SK-N-SH (cell line): ENCODE results near the gene LMO4. TPM values are rescaled to one million over a fixed set of nuclear protein-coding genes. Genes with fewer than 3 reads are reported as not detected.

ENCODE experiments used
- CTCF ChIA-PET: fragments of 300-600, 350-600 bp; formaldehyde crosslinking; extraction: SDS; loops from one replicate; lab custom pipeline; 2021; lab: Yijun Ruan, JAX
- POLR2A ChIA-PET: fragments of 350-600 bp; sonication (Branson Sonifier 250); formaldehyde crosslinking; extraction: SDS; loops from one replicate; lab custom pipeline; 2020; ENCODE audit warnings: antibody characterized with exemption, inconsistent platforms; lab: Yijun Ruan, JAX
- DNase-seq: peaks from one replicate; pipeline ENCODE4 v3.0.0; 2012
- H2AFZ ChIP-seq: fragments of 200-600 bp; sonication (generic); 2 replicates; pipeline ENCODE4 v1.8.1; 2016; ENCODE audit warnings: antibody characterized with exemption, mild to moderate bottlenecking, low read depth
- H3F3A ChIP-seq: fragments of 200-600 bp; sonication (generic); replicated peaks from 2 replicates; pipeline ENCODE3; 2016; ENCODE audit warnings: antibody characterized with exemption, mild to moderate bottlenecking; ENCODE audit not compliant: insufficient read depth
- H3K27ac ChIP-seq, 2 experiments: fragments of 200-500 bp in 1 of 2; fragments of 200-600 bp in 1 of 2; sonication (Bioruptor generic) in 1 of 2; sonication (generic), shearing (Covaris generic) in 1 of 2; 2 replicates each; pipeline versions ENCODE4 v1.5.1 to v1.6.1; 2014 to 2016; ENCODE audit warnings: low read depth in 2 of 2, inconsistent platforms in 1 of 2, low read length in 1 of 2, mild to moderate bottlenecking in 1 of 2, mixed read lengths in 1 of 2
- H3K27me3 ChIP-seq: fragments of 200-600 bp; sonication (generic), shearing (Covaris generic); 2 replicates; pipeline ENCODE4 v1.6.1; 2016; ENCODE audit warnings: mixed run types; ENCODE audit not compliant: insufficient read depth
- H3K36me3 ChIP-seq, 2 experiments: fragments of 200-500 bp in 1 of 2; fragments of 200-600 bp in 1 of 2; sonication (Bioruptor generic) in 1 of 2; sonication (generic) in 1 of 2; replicated peaks in 1 of 2; 2 replicates each; pipeline versions ENCODE3 to v1.5.1; 2014 to 2016; ENCODE audit warnings: low read length in 1 of 2, mild to moderate bottlenecking in 1 of 2; ENCODE audit not compliant: insufficient read depth in 2 of 2, control insufficient read depth in 1 of 2
- H3K4me1 ChIP-seq, 2 experiments: fragments of 200-500 bp in 1 of 2; fragments of 200-600 bp in 1 of 2; sonication (Bioruptor generic) in 1 of 2; sonication (generic), shearing (Covaris generic) in 1 of 2; 2 replicates each; pipeline versions ENCODE4 v1.5.1 to v1.6.1; 2014 to 2016; ENCODE audit warnings: low read depth in 1 of 2, low read length in 1 of 2, mixed run types in 1 of 2; ENCODE audit not compliant: insufficient read depth in 2 of 2, control insufficient read depth in 1 of 2
- H3K4me2 ChIP-seq: fragments of 200-600 bp; sonication (generic), shearing (Covaris generic); 2 replicates; pipeline ENCODE4 v1.6.1; 2017; ENCODE audit warnings: mixed run types
- H3K4me3 ChIP-seq, 2 experiments: fragments of 200-500 bp in 1 of 2; fragments of 200-600 bp in 1 of 2; sonication (Bioruptor generic) in 1 of 2; sonication (generic), shearing (Covaris generic) in 1 of 2; 2 replicates each; pipeline versions ENCODE4 v1.5.1 to v1.8.1; 2014 to 2016; ENCODE audit warnings: low read depth in 2 of 2, inconsistent platforms in 1 of 2, low read length in 1 of 2, mild to moderate bottlenecking in 1 of 2, mixed read lengths in 1 of 2, moderate library complexity in 1 of 2
- H3K79me2 ChIP-seq: fragments of 200-600 bp; sonication (generic); 2 replicates; pipeline ENCODE4 v1.8.1; 2017; ENCODE audit warnings: mild to moderate bottlenecking; ENCODE audit not compliant: insufficient read depth
- H3K9ac ChIP-seq: fragments of 200-600 bp; sonication (generic); 2 replicates; pipeline ENCODE4 v1.6.1; 2017; ENCODE audit warnings: mixed run types
- H3K9me2 ChIP-seq: fragments of 200-600 bp; sonication (generic); 2 replicates; pipeline ENCODE4 v1.6.1; 2017; ENCODE audit warnings: mixed run types
- H3K9me3 ChIP-seq: fragments of 200-600 bp; sonication (generic); 2 replicates; pipeline ENCODE4 v1.6.1; 2017; ENCODE audit warnings: mixed run types, mild to moderate bottlenecking, moderate library complexity
- H4K20me1 ChIP-seq: fragments of 200-600 bp; sonication (generic); 2 replicates; pipeline ENCODE4 v1.6.1; 2017; ENCODE audit warnings: mild to moderate bottlenecking, mixed run types; ENCODE audit not compliant: insufficient read depth
- CHD2 ChIP-seq: fragments of 150-350 bp; IDR thresholded peaks from 2 replicates; pipeline ENCODE4 v1.6.1; 2018; ENCODE audit warnings: low read length; ENCODE audit not compliant: partially characterized antibody
- FOXJ3 ChIP-seq: sonication (generic); formaldehyde crosslinking; IDR thresholded peaks from 2 replicates; pipeline ENCODE4 v1.5.1; 2020; ENCODE audit warnings: mild to moderate bottlenecking, missing genetic modification reagents
- FOXM1 ChIP-seq: IDR thresholded peaks from 2 replicates; pipeline ENCODE4 v1.4.0; 2012; ENCODE audit warnings: low read depth, mild to moderate bottlenecking
- GATA2 ChIP-seq: sonication (generic); formaldehyde crosslinking; IDR thresholded peaks from 2 replicates; pipeline ENCODE4 v1.5.0; 2020; ENCODE audit warnings: mild to moderate bottlenecking, missing genetic modification reagents
- JUND ChIP-seq: IDR thresholded peaks from 2 replicates; pipeline ENCODE4 v1.4.0; 2012
- NRF1 ChIP-seq: IDR thresholded peaks from 2 replicates; pipeline ENCODE4 v1.6.1; 2012; ENCODE audit warnings: low read depth, mild to moderate bottlenecking, low read length
- RAD21 ChIP-seq: IDR thresholded peaks from 2 replicates; pipeline ENCODE4 v1.6.1; 2012; ENCODE audit warnings: mild to moderate bottlenecking, low read length
- RCOR1 ChIP-seq: fragments of 150-350 bp; IDR thresholded peaks from 2 replicates; pipeline ENCODE4 v1.6.1; 2017; ENCODE audit warnings: antibody characterized with exemption, low read length
- RFX5 ChIP-seq: IDR thresholded peaks from 2 replicates; pipeline ENCODE4 v1.6.1; 2012; ENCODE audit warnings: mild to moderate bottlenecking, improper control_type of control experiment, low read length
- TAF1 ChIP-seq: IDR thresholded peaks from 2 replicates; pipeline ENCODE4 v1.6.1; 2012; ENCODE audit warnings: low read depth, mild to moderate bottlenecking, low read length, moderate library complexity, borderline replicate concordance
- WGBS: methylation state at CpG from one replicate; pipeline ENCODE4 v1.1.6; 2017; ENCODE audit warnings: low lambda C conversion rate; 5-methylcytosine and 5-hydroxymethylcytosine counted together
- polyA plus RNA-seq, 3 experiments: library from polyadenylated mRNA; depleted of rRNA; stranded (reverse); fragments of >200 nt; gene quantifications; 2 replicates each; pipeline ENCODE4 v1.2.3, GENCODE V29; 2012
- TF ChIP-seq, protein P1 (sequence below): fragments of 150-350 bp; IDR thresholded peaks from 2 replicates; pipeline ENCODE4 v1.6.1; 2017; ENCODE audit warnings: antibody characterized with exemption, low read length, low read depth, borderline replicate concordance
- TF ChIP-seq, protein P2 (sequence below): IDR thresholded peaks from 2 replicates; pipeline ENCODE4 v1.4.0; 2012; ENCODE audit warnings: low read depth, borderline replicate concordance
- TF ChIP-seq, protein P3 (sequence below): IDR thresholded peaks from 2 replicates; pipeline ENCODE4; 2012
- TF ChIP-seq, protein P4 (sequence below): fragments of 200-600 bp; sonication (generic); IDR thresholded peaks from 2 replicates; pipeline ENCODE4 v1.6.1; 2017; ENCODE audit warnings: antibody characterized with exemption, mild to moderate bottlenecking, moderate library complexity
- TF ChIP-seq, protein P5 (sequence below): IDR thresholded peaks from 2 replicates; pipeline ENCODE4 v1.4.0; 2012; ENCODE audit warnings: low read depth

The LMO4 gene
- polyA plus RNA-seq, 1 of the 3 experiments (the other 2 are of a cell fraction) = 64.7 TPM

DNA sequence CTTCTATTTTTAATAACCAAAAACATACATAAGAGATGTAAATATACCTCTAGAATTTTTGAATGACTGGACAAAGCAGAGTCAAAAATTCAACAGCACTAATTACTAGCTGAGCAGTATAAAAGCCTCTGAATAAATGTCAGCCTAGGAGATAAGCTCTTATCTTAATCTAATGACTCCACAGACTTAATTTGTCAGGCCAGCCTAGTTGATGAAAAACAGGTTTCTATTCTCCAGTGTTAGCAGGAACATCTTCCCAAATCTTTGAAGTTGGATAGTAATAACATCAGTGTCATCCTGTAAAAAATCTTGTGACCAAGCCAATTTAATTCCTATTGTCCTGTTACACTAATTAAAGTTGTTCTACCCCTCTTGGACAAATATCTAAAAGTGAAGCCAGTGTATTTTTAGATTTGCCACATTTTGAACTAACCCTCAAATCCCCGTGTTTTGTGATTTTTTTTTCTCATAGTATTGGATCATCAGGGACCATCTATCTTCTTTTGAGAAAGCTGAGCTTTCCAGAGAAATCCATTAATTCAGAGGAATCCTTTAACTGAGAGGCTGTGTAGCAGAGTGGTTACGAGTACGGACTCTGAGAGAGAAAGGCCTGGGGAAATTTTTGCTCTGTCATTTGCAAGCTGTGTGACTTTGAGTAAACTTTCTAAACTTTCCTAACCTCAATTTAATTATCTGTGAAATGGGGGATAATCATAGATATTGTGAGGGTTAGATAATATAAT lies 41.2 kb downstream of the LMO4 start (continued):
- TF ChIP-seq, protein P1, sequence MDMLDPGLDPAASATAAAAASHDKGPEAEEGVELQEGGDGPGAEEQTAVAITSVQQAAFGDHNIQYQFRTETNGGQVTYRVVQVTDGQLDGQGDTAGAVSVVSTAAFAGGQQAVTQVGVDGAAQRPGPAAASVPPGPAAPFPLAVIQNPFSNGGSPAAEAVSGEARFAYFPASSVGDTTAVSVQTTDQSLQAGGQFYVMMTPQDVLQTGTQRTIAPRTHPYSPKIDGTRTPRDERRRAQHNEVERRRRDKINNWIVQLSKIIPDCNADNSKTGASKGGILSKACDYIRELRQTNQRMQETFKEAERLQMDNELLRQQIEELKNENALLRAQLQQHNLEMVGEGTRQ = no peak
- TF ChIP-seq, protein P2, sequence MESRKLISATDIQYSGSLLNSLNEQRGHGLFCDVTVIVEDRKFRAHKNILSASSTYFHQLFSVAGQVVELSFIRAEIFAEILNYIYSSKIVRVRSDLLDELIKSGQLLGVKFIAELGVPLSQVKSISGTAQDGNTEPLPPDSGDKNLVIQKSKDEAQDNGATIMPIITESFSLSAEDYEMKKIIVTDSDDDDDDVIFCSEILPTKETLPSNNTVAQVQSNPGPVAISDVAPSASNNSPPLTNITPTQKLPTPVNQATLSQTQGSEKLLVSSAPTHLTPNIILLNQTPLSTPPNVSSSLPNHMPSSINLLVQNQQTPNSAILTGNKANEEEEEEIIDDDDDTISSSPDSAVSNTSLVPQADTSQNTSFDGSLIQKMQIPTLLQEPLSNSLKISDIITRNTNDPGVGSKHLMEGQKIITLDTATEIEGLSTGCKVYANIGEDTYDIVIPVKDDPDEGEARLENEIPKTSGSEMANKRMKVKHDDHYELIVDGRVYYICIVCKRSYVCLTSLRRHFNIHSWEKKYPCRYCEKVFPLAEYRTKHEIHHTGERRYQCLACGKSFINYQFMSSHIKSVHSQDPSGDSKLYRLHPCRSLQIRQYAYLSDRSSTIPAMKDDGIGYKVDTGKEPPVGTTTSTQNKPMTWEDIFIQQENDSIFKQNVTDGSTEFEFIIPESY = no peak
- TF ChIP-seq TAF1 = no peak
- TF ChIP-seq NRF1 = no peak
- TF ChIP-seq RCOR1 = peak; percentile 98
- no peak for TF ChIP-seq RAD21
- no peak for TF ChIP-seq FOXJ3
- TF ChIP-seq, protein P3, sequence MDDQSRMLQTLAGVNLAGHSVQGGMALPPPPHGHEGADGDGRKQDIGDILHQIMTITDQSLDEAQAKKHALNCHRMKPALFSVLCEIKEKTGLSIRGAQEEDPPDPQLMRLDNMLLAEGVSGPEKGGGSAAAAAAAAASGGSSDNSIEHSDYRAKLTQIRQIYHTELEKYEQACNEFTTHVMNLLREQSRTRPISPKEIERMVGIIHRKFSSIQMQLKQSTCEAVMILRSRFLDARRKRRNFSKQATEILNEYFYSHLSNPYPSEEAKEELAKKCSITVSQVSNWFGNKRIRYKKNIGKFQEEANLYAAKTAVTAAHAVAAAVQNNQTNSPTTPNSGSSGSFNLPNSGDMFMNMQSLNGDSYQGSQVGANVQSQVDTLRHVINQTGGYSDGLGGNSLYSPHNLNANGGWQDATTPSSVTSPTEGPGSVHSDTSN = peak; percentile 45; the same call in 1 of the 2 replicates
- TF ChIP-seq RFX5 = no peak
- TF ChIP-seq FOXM1 = no peak
- TF ChIP-seq, protein P4, sequence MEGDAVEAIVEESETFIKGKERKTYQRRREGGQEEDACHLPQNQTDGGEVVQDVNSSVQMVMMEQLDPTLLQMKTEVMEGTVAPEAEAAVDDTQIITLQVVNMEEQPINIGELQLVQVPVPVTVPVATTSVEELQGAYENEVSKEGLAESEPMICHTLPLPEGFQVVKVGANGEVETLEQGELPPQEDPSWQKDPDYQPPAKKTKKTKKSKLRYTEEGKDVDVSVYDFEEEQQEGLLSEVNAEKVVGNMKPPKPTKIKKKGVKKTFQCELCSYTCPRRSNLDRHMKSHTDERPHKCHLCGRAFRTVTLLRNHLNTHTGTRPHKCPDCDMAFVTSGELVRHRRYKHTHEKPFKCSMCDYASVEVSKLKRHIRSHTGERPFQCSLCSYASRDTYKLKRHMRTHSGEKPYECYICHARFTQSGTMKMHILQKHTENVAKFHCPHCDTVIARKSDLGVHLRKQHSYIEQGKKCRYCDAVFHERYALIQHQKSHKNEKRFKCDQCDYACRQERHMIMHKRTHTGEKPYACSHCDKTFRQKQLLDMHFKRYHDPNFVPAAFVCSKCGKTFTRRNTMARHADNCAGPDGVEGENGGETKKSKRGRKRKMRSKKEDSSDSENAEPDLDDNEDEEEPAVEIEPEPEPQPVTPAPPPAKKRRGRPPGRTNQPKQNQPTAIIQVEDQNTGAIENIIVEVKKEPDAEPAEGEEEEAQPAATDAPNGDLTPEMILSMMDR = no peak
- TF ChIP-seq GATA2 (CRISPR knock-in tag) = peak; percentile 95
- peak; percentile 77 for TF ChIP-seq CHD2

DNA sequence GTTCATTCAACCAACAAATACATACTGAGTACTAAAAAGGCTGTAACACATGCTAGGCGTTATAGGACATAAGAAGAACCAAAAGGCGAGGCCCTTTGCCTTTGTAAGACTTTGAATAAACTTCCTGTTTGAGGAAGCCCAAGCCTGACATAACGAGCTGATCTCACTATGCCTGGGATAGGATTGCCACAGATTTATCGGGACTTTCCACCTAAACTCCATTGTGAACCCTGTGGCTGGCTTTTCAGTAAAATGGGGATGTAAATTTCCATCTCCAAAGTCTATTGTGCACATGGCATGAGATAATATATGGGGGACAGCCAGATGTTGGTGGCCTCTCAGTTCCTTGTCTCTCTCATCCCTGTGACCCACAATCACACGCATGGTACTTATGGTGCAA lies 41.9 kb downstream of the LMO4 start:
- Histone ChIP-seq H3K79me2 (no peaks in the 10 kb centered on the region; the same call in 1 of the 2 replicates), H3K36me3 (peaks cover 0 to 5% of the 10 kb centered on the region in 2 experiments), H3K9me3 (no peaks in the 10 kb centered on the region), H3K9me2 (no peaks in the 10 kb centered on the region), H3K4me1 (peaks cover 7 to 10% of the 10 kb centered on the region in 2 experiments; a peak in 3 of 4 replicates), H3K27me3 (no peaks in the 10 kb centered on the region), H4K20me1 (no peaks in the 10 kb centered on the region), H2AFZ (no peak overlapping the region), H3K9ac (no peak overlapping the region), H3K4me2 (no peak overlapping the region), H3F3A (no peaks in the 10 kb centered on the region), H3K4me3 (no peak overlapping the region), H3K27ac (no peak overlapping the region)
- peak; percentile 6 for DNase-seq
- ChIA-PET CTCF (interaction anchor here (1.4 kb wide), 1 partner anchor 40 kb away, joined by 3 read pairs; no protein-coding TSS in a partner anchor), POLR2A (no interaction called here)
- WGBS = 66% methylated on average over 5 of the region's 5 CpGs
- no peak for TF ChIP-seq GATA2 (CRISPR knock-in tag)
- TF ChIP-seq, protein P5, sequence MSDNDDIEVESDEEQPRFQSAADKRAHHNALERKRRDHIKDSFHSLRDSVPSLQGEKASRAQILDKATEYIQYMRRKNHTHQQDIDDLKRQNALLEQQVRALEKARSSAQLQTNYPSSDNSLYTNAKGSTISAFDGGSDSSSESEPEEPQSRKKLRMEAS = no peak
- TF ChIP-seq, protein P1 = no peak
- TF ChIP-seq, protein P2 = no peak
- no peak for TF ChIP-seq FOXM1
- no peak for TF ChIP-seq JUND
- no peak for TF ChIP-seq RCOR1
